Vagina (tissue), 2 donors: ENCODE data around the gene SLC32A1.

Source experiments
- CTCF ChIP-seq, 3 experiments: fragments of 450-650 bp in 2 of 3; fragments of 200-600 bp in 1 of 3; sonication (generic) in 1 of 3; IDR thresholded peaks; one replicate each; pipeline ENCODE4 v1.5.1; 2017 to 2019; ENCODE audit warnings: antibody characterized with exemption in 3 of 3, mild to moderate bottlenecking in 2 of 3, moderate library complexity in 2 of 3
- POLR2A ChIP-seq, 2 donors: fragments of 450-650 bp; IDR thresholded peaks; one replicate each; pipeline ENCODE4 v1.6.1; 2017; ENCODE audit warnings: antibody characterized with exemption in 2 of 2, mild to moderate bottlenecking in 2 of 2, moderate library complexity in 2 of 2
- POLR2AphosphoS5 ChIP-seq, 2 donors: sonication (generic); formaldehyde crosslinking; IDR thresholded peaks; one replicate each; pipeline ENCODE4 v1.9.0; 2017; ENCODE audit warnings: antibody characterized with exemption in 2 of 2, mild to moderate bottlenecking in 2 of 2, low read depth in 1 of 2; ENCODE audit not compliant: insufficient read depth in 1 of 2

GRCh38 chr20:38769376-38770295, 45.4 kb downstream of the SLC32A1 start:
- TF ChIP-seq CTCF (IDR thresholded peaks at IDR 0.05) (no peak), POLR2A (IDR thresholded peaks at IDR 0.05) (no peak), POLR2AphosphoS5 (IDR thresholded peaks at IDR 0.05; ENCODE audit: insufficient read depth in 1 of 2, low read depth in 1 of 2) (no peak)
